ENCODE results near the gene PREPL.
"Not testable (repeated sequence)": the region's sequence is repeated elsewhere in the genome, so short reads cannot be mapped to it uniquely, and the experiment has no call there.

The PREPL gene

GRCh38 chr2:44347526-44347925 is 13.8 kb downstream of the PREPL start:
- DNase-seq, result no peak

- DNase-seq, result no peak
Measured at GRCh38 chr2:44342854-44343253, 18.4 kb downstream of the PREPL start.

GRCh38 chr2:44335806-44336538 is 25.3 kb downstream of the PREPL start:
- DNase-seq, result no peak

- no peak for DNase-seq
Measured at GRCh38 chr2:44333994-44334393, 27.3 kb downstream of the PREPL start.

- DNase-seq, result no peak
Measured at GRCh38 chr2:44330801-44331200, 30.5 kb downstream of the PREPL start.

- no peak for DNase-seq
Measured at GRCh38 chr2:44329343-44329742, 32.0 kb downstream of the PREPL start.

GRCh38 chr2:44328750-44329149 is 32.5 kb downstream of the PREPL start:
- no peak for DNase-seq

GRCh38 chr2:44326548-44327264 is 34.6 kb downstream of the PREPL start:
- DNase-seq, result no peak

GRCh38 chr2:44325897-44326296 is 35.4 kb downstream of the PREPL start:
- DNase-seq, result no peak

GRCh38 chr2:44324971-44325426 is 36.3 kb downstream of the PREPL start:
- DNase-seq, result no peak

GRCh38 chr2:44321360-44321759 is 39.9 kb downstream of the PREPL start:
- no peak for DNase-seq

GRCh38 chr2:44320832-44321231 is 40.5 kb downstream of the PREPL start:
- DNase-seq, result no peak

GRCh38 chr2:44315945-44316344 is 45.3 kb downstream of the PREPL start:
- no peak for DNase-seq

GRCh38 chr2:44314362-44314761 is 46.9 kb downstream of the PREPL start:
- no peak for DNase-seq

- DNase-seq, result no peak
Measured at GRCh38 chr2:44310287-44310686, 51.0 kb downstream of the PREPL start.

GRCh38 chr2:44305882-44306281 is 55.4 kb downstream of the PREPL start:
- no peak for DNase-seq

- DNase-seq, result no peak
Measured at GRCh38 chr2:44304258-44304657, 57.0 kb downstream of the PREPL start.

- DNase-seq, result not testable (repeated sequence)
Measured at GRCh38 chr2:44303766-44304165, 57.5 kb downstream of the PREPL start.

GRCh38 chr2:44301111-44301510 is 60.2 kb downstream of the PREPL start:
- DNase-seq, result no peak

GRCh38 chr2:44299635-44300034 is 61.7 kb downstream of the PREPL start:
- no peak for DNase-seq

GRCh38 chr2:44297431-44297830 is 63.9 kb downstream of the PREPL start:
- DNase-seq, result no peak

- DNase-seq, result no peak
Measured at GRCh38 chr2:44296653-44297052, 64.6 kb downstream of the PREPL start.

GRCh38 chr2:44295633-44296359 is 65.5 kb downstream of the PREPL start:
- DNase-seq, result no peak

GRCh38 chr2:44295113-44295512 is 66.2 kb downstream of the PREPL start:
- no peak for DNase-seq
